Stimulated activated naive CD4-positive, alpha-beta T cell (primary cell): Measurements from ENCODE around the gene BBX.
A peak's percentile ranks its signal among the peaks of the same experiment; 100 is the strongest.
"Not testable (repeated sequence)": the region's sequence is repeated elsewhere in the genome, so short reads cannot be mapped to it uniquely, and the experiment has no call there.

Experiments used
- DNase-seq, 6 experiments: peaks; one replicate each; lab custom pipeline; 2025; lab: John Stamatoyannopoulos, UW

BBX gene

GRCh38 chr3:107542665-107543064 is 19.9 kb downstream of the BBX start:
- no peak for DNase-seq

- DNase-seq, result no peak
Observed at GRCh38 chr3:107543666-107544065, 20.9 kb downstream of the BBX start.

GRCh38 chr3:107545680-107546120 is 22.9 kb downstream of the BBX start:
- DNase-seq, result no peak

GRCh38 chr3:107548601-107549000 is 25.8 kb downstream of the BBX start:
- DNase-seq, result no peak

GRCh38 chr3:107555359-107555758 is 32.6 kb downstream of the BBX start:
- no peak for DNase-seq

- DNase-seq, result no peak
Observed at GRCh38 chr3:107557743-107558142, 35.0 kb downstream of the BBX start.

GRCh38 chr3:107560166-107560565 is 37.4 kb downstream of the BBX start:
- DNase-seq, result no peak

GRCh38 chr3:107561980-107562379 is 39.2 kb downstream of the BBX start:
- DNase-seq, result no peak

GRCh38 chr3:107562969-107563529 is 40.3 kb downstream of the BBX start:
- DNase-seq, result no peak

GRCh38 chr3:107565244-107565643 is 42.5 kb downstream of the BBX start:
- not testable (repeated sequence) for DNase-seq

- DNase-seq, result not testable (repeated sequence)
Observed at GRCh38 chr3:107571089-107571488, 48.3 kb downstream of the BBX start.

- not testable (repeated sequence) for DNase-seq
Observed at GRCh38 chr3:107571492-107571891, 48.7 kb downstream of the BBX start.

GRCh38 chr3:107574650-107575049 is 51.9 kb downstream of the BBX start:
- DNase-seq, result peak in 1 of 6 experiments; percentile 6

- DNase-seq, result no peak
Observed at GRCh38 chr3:107578091-107578490, 55.3 kb downstream of the BBX start.

- DNase-seq, result no peak
Observed at GRCh38 chr3:107578523-107578922, 55.8 kb downstream of the BBX start.

- no peak for DNase-seq
Observed at GRCh38 chr3:107579371-107579770, 56.6 kb downstream of the BBX start.

GRCh38 chr3:107581230-107581629 is 58.5 kb downstream of the BBX start:
- no peak for DNase-seq

- DNase-seq, result no peak
Observed at GRCh38 chr3:107588217-107588616, 65.5 kb downstream of the BBX start.

GRCh38 chr3:107589454-107589853 is 66.7 kb downstream of the BBX start:
- DNase-seq, result no peak

- DNase-seq, result no peak
Observed at GRCh38 chr3:107590786-107591185, 68.0 kb downstream of the BBX start.

- DNase-seq, result no peak
Observed at GRCh38 chr3:107592073-107592472, 69.3 kb downstream of the BBX start.

GRCh38 chr3:107594870-107595269 is 72.1 kb downstream of the BBX start:
- DNase-seq, result no peak

GRCh38 chr3:107596639-107597038 is 73.9 kb downstream of the BBX start:
- no peak for DNase-seq
